Endodermal cell (in vitro differentiated cells): ENCODE measurements around the gene PMCH. TPM values are rescaled to one million over a fixed set of nuclear protein-coding genes. Genes with fewer than 3 reads are reported as not detected.
A peak's percentile ranks its signal among the peaks of the same experiment; 100 is the strongest.

ENCODE experiments used
- DNase-seq: peaks from one replicate; pipeline ENCODE4 v3.0.0-alpha.2; 2017
- H3K27ac ChIP-seq: 2 replicates; pipeline ENCODE4 v1.5.1; 2013; ENCODE audit warnings: mild to moderate bottlenecking, low read depth, low read length, moderate library complexity
- H3K27me3 ChIP-seq: 2 replicates; pipeline ENCODE4 v1.6.1; 2013; ENCODE audit warnings: mild to moderate bottlenecking, low read length, moderate library complexity; ENCODE audit not compliant: insufficient read depth, control insufficient read depth, poor library complexity, severe bottlenecking
- H3K36me3 ChIP-seq: 2 replicates; pipeline ENCODE4 v1.7.0; 2013; ENCODE audit warnings: mild to moderate bottlenecking, low read length, moderate library complexity; ENCODE audit not compliant: control insufficient read depth, insufficient read depth
- H3K4me1 ChIP-seq: one replicate; pipeline ENCODE4 v1.7.0; 2013; ENCODE audit warnings: low read length; ENCODE audit not compliant: control insufficient read depth, insufficient read depth
- H3K4me3 ChIP-seq: 2 replicates; pipeline ENCODE4 v1.5.1; 2013; ENCODE audit warnings: mild to moderate bottlenecking, low read length, moderate library complexity
- H3K9ac ChIP-seq: 2 replicates; pipeline ENCODE4 v1.6.1; 2013; ENCODE audit warnings: mild to moderate bottlenecking, low read length, moderate library complexity; ENCODE audit not compliant: poor library complexity, severe bottlenecking; ENCODE audit errors: extremely low read depth
- H3K9me3 ChIP-seq: 2 replicates; pipeline ENCODE4 v1.6.1; 2013; ENCODE audit warnings: mild to moderate bottlenecking, low read length, moderate library complexity; ENCODE audit not compliant: control insufficient read depth
- H3K27ac Mint-ChIP-seq: 2 replicates; pipeline ENCODE4 v1.8.0; 2020; ENCODE audit warnings: mixed read lengths
- H3K27me3 Mint-ChIP-seq: 2 replicates; pipeline ENCODE4 v1.8.0; 2021; ENCODE audit warnings: mild to moderate bottlenecking, mixed read lengths; ENCODE audit not compliant: insufficient read depth
- H3K36me3 Mint-ChIP-seq: 2 replicates; pipeline ENCODE4 v1.8.0; 2020; ENCODE audit warnings: low read depth, mixed read lengths
- H3K4me1 Mint-ChIP-seq: 2 replicates; pipeline ENCODE4 v1.8.0; 2020; ENCODE audit warnings: mixed read lengths
- H3K4me3 Mint-ChIP-seq: 2 replicates; pipeline ENCODE4 v1.8.0; 2020; ENCODE audit warnings: mild to moderate bottlenecking, moderate library complexity, mixed read lengths
- H3K9me3 Mint-ChIP-seq: 2 replicates; pipeline ENCODE4 v1.8.0; 2020; ENCODE audit warnings: mild to moderate bottlenecking, mixed read lengths
- WGBS, 2 experiments: methylation state at CpG; one replicate each; pipeline versions ENCODE4 v1.1.5 to v1.1.7; 2013; ENCODE audit warnings: missing lambda C conversion rate in 2 of 2, mixed read lengths in 1 of 2; ENCODE audit not compliant: insufficient coverage in 1 of 2, insufficient read length in 1 of 2; 5-methylcytosine and 5-hydroxymethylcytosine counted together
- total RNA-seq, 2 donors: library from RNA; stranded (reverse); fragmentation: NEBNext Ultra II Directional in 1 of 2; extraction: Animal tissue kit (Norgen Biotek cat#: 25700) in 1 of 2; gene quantifications; 2 replicates in 1 of 2; 3 replicates in 1 of 2; pipeline ENCODE4 v1.2.1, GENCODE V29; 2021
- TF ChIP-seq, protein P1 (sequence below): fragments of 200-600 bp; sonication (generic); conservative IDR thresholded peaks from 2 replicates; pipeline ENCODE4 v1.5.0; 2021; ENCODE audit warnings: antibody characterized with exemption, mild to moderate bottlenecking

The PMCH gene
- total RNA-seq, 2 donors from 2014 or later: not detected

DNA sequence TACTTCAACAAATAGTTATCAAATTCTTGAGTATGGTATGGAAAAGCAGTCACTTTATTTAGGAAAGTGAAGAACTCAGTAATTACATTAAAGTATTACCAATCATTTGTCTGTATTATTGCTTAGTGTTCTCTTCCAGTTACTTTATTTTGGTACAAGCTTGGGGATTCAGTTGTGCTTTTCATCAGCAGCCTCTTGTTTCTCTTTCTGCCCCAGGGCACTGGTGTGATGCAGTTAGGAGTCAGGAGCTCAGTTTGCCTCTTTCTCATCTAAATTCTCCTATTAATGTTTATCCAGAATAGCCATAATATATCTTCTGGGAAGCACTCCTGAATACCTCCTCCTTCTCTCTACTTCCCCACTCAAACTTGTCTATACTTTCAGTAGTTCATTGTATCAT lies 25.7 kb downstream of the PMCH start:
- H3K4me3 ChIP-seq: no peak overlapping the region
- no peaks in the 10 kb centered on the region for H3K27me3 ChIP-seq
- no peak overlapping the region for H3K27ac ChIP-seq
- H3K9me3 Mint-ChIP-seq: no peaks in the 10 kb centered on the region
- peaks cover 4% of the 10 kb centered on the region for H3K36me3 Mint-ChIP-seq
- no peak for DNase-seq
- peaks cover 12% of the 10 kb centered on the region for H3K36me3 ChIP-seq
- no peaks in the 10 kb centered on the region for H3K4me1 Mint-ChIP-seq
- H3K4me3 Mint-ChIP-seq: no peak overlapping the region
- no peak overlapping the region for H3K9ac ChIP-seq
- TF ChIP-seq, protein P1, sequence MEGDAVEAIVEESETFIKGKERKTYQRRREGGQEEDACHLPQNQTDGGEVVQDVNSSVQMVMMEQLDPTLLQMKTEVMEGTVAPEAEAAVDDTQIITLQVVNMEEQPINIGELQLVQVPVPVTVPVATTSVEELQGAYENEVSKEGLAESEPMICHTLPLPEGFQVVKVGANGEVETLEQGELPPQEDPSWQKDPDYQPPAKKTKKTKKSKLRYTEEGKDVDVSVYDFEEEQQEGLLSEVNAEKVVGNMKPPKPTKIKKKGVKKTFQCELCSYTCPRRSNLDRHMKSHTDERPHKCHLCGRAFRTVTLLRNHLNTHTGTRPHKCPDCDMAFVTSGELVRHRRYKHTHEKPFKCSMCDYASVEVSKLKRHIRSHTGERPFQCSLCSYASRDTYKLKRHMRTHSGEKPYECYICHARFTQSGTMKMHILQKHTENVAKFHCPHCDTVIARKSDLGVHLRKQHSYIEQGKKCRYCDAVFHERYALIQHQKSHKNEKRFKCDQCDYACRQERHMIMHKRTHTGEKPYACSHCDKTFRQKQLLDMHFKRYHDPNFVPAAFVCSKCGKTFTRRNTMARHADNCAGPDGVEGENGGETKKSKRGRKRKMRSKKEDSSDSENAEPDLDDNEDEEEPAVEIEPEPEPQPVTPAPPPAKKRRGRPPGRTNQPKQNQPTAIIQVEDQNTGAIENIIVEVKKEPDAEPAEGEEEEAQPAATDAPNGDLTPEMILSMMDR: no peak
- H3K9me3 ChIP-seq: no peaks in the 10 kb centered on the region
- no peaks in the 10 kb centered on the region for H3K27me3 Mint-ChIP-seq
- no peak overlapping the region for H3K27ac Mint-ChIP-seq
- no peaks in the 10 kb centered on the region for H3K4me1 ChIP-seq

DNA sequence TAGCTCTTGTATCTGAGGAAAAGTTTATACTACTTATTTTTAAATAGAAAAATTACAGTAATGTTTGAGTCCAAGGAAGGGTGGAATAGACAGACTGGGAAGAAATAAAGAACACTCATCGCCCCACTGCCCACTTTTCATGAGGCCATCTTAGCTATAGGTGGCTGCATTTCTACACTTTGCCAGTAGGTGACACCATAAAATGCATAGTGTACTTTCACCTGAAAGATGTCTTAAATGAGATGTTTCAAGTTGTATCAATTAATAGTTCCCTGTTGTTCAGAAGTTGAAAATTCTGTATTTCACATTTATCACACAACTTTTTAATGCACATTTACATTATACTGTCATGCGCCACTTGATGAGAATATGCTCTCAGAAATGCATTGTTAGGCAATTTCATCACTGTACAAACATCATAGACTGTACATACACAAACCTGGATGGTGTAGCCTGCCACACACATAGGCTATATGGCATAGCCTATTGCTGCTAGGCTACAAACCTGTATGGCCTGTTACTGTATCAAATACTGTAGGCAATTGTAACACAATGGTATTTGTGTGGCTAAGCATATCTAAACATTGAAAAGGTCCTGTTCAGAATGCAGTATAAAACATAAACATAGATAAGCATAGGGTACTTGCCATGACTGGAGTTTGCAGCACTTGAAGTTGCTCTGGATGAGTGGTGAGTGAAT lies 27.6 kb downstream of the PMCH start:
- Mint-ChIP-seq H3K27ac (no peak overlapping the region), H3K27me3 (no peaks in the 10 kb centered on the region), H3K36me3 (peaks cover 4% of the 10 kb centered on the region), H3K4me3 (no peak overlapping the region), H3K9me3 (no peaks in the 10 kb centered on the region), H3K4me1 (no peaks in the 10 kb centered on the region)
- WGBS, 2 experiments: 89% methylated on average over 2 of the region's 2 CpGs; no CpG with 5 or more reads in 1 of the 2 experiments
- Histone ChIP-seq H3K36me3 (peaks cover 12% of the 10 kb centered on the region), H3K4me1 (no peaks in the 10 kb centered on the region), H3K4me3 (no peak overlapping the region), H3K27ac (no peak overlapping the region), H3K9me3 (no peaks in the 10 kb centered on the region), H3K9ac (no peak overlapping the region), H3K27me3 (no peaks in the 10 kb centered on the region)
- TF ChIP-seq, protein P1: peak; percentile 85
- DNase-seq: no peak

DNA sequence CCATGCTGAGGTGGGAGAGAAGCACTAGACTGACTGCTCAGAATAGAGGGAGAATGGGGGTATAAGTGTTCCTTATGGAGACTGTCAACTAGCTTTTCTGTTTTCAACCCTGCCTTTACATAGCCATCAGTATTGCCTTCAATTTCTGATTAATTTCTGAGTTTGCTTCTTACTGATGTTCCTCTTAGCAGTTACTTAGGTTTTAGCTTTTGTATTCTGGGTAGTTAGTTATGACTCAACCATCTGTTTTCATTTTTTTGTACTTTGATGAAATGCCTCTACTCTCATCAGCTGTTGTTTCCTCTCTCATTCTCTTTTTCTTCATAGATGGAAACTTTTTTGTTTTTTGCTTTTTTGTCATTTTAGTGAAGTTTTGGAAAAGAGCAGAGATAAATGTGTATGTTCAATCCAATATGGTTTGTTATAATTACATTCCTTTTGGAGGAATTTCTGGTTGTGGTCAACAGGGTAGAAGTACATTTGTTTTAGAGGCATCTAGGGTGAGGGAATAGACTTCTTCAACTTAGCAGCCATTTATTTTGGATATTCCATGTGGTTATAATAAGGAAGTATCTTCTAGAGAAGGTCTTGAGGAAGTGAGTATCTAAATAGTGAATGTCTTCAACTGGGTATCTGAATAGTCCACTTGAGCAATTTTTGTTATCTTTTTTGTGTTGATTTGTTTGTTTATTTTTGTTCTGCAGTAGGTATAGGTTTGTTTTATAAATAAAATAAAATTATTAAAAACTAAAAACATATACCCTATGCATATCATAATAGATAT lies 29.6 kb downstream of the PMCH start:
- Histone ChIP-seq H3K9me3 (no peaks in the 10 kb centered on the region), H3K27ac (no peak overlapping the region), H3K36me3 (peaks cover 12% of the 10 kb centered on the region), H3K4me1 (no peaks in the 10 kb centered on the region), H3K27me3 (no peaks in the 10 kb centered on the region), H3K9ac (no peak overlapping the region), H3K4me3 (no peak overlapping the region)
- Mint-ChIP-seq H3K4me3 (no peak overlapping the region), H3K9me3 (no peaks in the 10 kb centered on the region), H3K27ac (no peak overlapping the region), H3K4me1 (no peaks in the 10 kb centered on the region), H3K36me3 (peaks cover 4% of the 10 kb centered on the region), H3K27me3 (no peaks in the 10 kb centered on the region)
- DNase-seq: no peak
- TF ChIP-seq, protein P1: no peak
